Measurements from ENCODE around the gene AHDC1. TPM values are rescaled to one million over a fixed set of nuclear protein-coding genes. Genes with fewer than 3 reads are reported as not detected.
"Not testable (repeated sequence)": the region's sequence is repeated elsewhere in the genome, so short reads cannot be mapped to it uniquely, and the experiment has no call there.

AHDC1 gene
- polyA plus RNA-seq, 3 donors from 2014 or later, result 1.2 to 6.3 TPM; not detected in 1

GRCh38 chr1:27503033-27503432 is 100.9 kb downstream of the AHDC1 start:
- Mint-ChIP-seq H3K27ac (no peak overlapping the region), H3K4me3 (no peak overlapping the region), H3K36me3 (no peaks in the 10 kb centered on the region), H3K9me3 (peaks cover 0 to 2% (median 0%) of the 10 kb centered on the region in 6 donors), H3K4me1 (peaks cover 5 to 6% of the 10 kb centered on the region in 2 donors), H3K27me3 (ENCODE audit: low read depth in 3 of 3) (peaks cover 2 to 4% (median 3%) of the 10 kb centered on the region in 3 donors)
- DNase-seq, result no peak

DNA sequence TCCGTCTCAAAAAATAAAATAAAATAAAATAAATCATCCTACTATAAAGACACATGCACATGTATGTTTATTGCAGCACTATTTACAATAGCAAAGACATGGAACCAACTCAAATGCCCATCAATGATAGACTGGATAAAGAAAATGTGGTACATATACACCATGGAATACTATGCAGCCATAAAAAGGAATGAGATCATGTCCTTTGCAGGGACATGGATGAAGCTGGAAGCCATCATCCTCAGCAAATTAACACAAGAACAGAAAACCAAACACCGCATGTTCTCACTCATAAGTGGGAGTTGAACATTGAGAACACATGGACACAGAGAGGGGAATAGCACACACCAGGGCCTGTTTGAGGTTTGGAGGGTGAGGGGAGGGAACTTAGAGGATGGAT is 102.8 kb downstream of the AHDC1 start:
- not testable (repeated sequence) for H3K36me3 Mint-ChIP-seq; H3K4me3 Mint-ChIP-seq; H3K27me3 Mint-ChIP-seq (ENCODE audit: low read depth in 3 of 3); DNase-seq; H3K4me1 Mint-ChIP-seq; H3K9me3 Mint-ChIP-seq
- peak overlapping the region in 1 of 6 donors; percentile 55 for H3K27ac Mint-ChIP-seq

- Mint-ChIP-seq H3K4me3 (peak overlapping the region in 2 of 5 donors; percentile 3 to 30), H3K36me3 (no peaks in the 10 kb centered on the region), H3K9me3 (peaks cover 0 to 2% (median 0%) of the 10 kb centered on the region in 6 donors), H3K27me3 (ENCODE audit: low read depth in 3 of 3) (peaks cover 3 to 4% (median 4%) of the 10 kb centered on the region in 3 donors), H3K27ac (peak overlapping the region in 1 of 6 donors; percentile 64), H3K4me1 (peaks cover 5 to 6% of the 10 kb centered on the region in 2 donors)
- DNase-seq, result no peak
Measured at GRCh38 chr1:27499142-27499541, 104.8 kb downstream of the AHDC1 start.

DNA sequence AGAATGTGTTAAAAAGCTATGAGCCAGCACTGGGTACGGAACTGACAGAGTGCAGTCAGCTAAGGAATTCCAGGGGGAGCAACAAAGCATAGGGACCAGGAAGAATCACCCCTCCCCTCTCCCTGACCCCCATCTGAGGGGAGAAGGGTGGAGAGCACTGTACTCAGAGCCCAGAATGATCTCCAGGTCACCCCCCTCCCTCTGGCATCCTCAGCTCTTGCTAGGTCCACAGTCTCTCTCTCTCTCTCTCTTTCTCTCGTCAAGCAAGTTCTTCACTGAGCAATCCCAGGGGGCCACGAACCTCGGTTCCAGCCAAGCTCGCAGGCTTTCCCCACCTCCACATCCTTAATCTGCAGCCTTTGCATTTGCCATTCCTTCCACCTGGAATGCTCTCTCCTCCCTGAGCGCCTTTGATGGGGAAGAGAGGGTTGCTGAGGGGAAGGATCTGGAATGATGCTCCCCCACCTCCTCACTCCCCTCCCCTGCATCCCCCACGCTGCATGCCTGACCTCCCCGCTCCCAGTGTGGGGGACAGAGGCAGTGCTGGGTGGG is 107.3 kb downstream of the AHDC1 start:
- Mint-ChIP-seq H3K4me1 (peaks cover 5 to 6% of the 10 kb centered on the region in 2 donors), H3K27me3 (ENCODE audit: low read depth in 3 of 3) (peaks cover 2 to 4% (median 3%) of the 10 kb centered on the region in 3 donors), H3K36me3 (no peaks in the 10 kb centered on the region), H3K4me3 (no peak overlapping the region), H3K9me3 (peaks cover 0 to 2% (median 0%) of the 10 kb centered on the region in 6 donors), H3K27ac (peak overlapping the region in 1 of 6 donors; percentile 42)
- no peak for DNase-seq

DNA sequence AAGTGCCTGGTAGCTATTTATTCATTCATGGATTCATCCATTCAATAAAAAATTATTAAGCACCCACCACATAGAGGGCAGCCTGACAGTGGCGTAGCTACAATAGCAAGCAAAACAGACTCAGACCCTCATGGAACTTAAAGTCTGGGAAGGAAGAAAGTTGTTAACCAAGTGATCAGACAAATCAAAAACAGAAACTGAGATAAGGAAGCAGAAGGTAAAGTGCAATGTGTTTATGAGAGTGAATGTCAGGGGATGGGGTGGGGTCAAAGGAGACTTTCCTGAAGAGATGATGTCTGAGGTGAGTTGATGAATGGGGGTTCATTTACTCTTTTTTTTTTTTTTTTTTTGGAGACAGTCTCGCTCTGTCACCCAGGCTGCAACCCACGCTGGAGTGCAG is 111.1 kb downstream of the AHDC1 start:
- peak overlapping the region in 1 of 5 donors; percentile 4 for H3K4me3 Mint-ChIP-seq
- peaks cover 25 to 26% of the 10 kb centered on the region in 2 donors for H3K4me1 Mint-ChIP-seq
- no peak for DNase-seq
- peaks cover 9 to 15% (median 12%) of the 10 kb centered on the region in 3 donors for H3K27me3 Mint-ChIP-seq (ENCODE audit: low read depth in 3 of 3)
- H3K27ac Mint-ChIP-seq, result peak overlapping the region in 2 of 6 donors; percentile 28 to 46
- no peaks in the 10 kb centered on the region for H3K9me3 Mint-ChIP-seq
- H3K36me3 Mint-ChIP-seq, result no peaks in the 10 kb centered on the region

- Mint-ChIP-seq H3K9me3 (no peaks in the 10 kb centered on the region), H3K4me3 (peak overlapping the region; percentile 6 to 53 (median 42)), H3K27me3 (ENCODE audit: low read depth in 3 of 3) (peaks cover 9 to 15% (median 12%) of the 10 kb centered on the region in 3 donors), H3K27ac (peak overlapping the region in 3 of 6 donors; percentile 17 to 49 (median 28)), H3K4me1 (peaks cover 26 to 28% of the 10 kb centered on the region in 2 donors), H3K36me3 (no peaks in the 10 kb centered on the region)
- DNase-seq, result no peak
Measured at GRCh38 chr1:27491748-27492700, 111.9 kb downstream of the AHDC1 start.

- Mint-ChIP-seq H3K27me3 (ENCODE audit: low read depth in 3 of 3) (peaks cover 9 to 13% (median 12%) of the 10 kb centered on the region in 3 donors), H3K9me3 (no peaks in the 10 kb centered on the region), H3K36me3 (no peaks in the 10 kb centered on the region), H3K27ac (peak within 1 kb of the TSS; percentile 98 to 100 (median 99)), H3K4me1 (peaks cover 32 to 37% of the 10 kb centered on the region in 2 donors), H3K4me3 (peak within 1 kb of the TSS; percentile 93 to 98 (median 97))
- peak; percentile 96 to 97 (median 97) for DNase-seq
Measured at GRCh38 chr1:27489973-27490741, 113.8 kb downstream of the AHDC1 start, which contains the start of gene WASF2. TSS of gene WASF2 (minus strand) at chr1:27490167. CDS start at chr1:27428890, 61,277 bp downstream.

DNA sequence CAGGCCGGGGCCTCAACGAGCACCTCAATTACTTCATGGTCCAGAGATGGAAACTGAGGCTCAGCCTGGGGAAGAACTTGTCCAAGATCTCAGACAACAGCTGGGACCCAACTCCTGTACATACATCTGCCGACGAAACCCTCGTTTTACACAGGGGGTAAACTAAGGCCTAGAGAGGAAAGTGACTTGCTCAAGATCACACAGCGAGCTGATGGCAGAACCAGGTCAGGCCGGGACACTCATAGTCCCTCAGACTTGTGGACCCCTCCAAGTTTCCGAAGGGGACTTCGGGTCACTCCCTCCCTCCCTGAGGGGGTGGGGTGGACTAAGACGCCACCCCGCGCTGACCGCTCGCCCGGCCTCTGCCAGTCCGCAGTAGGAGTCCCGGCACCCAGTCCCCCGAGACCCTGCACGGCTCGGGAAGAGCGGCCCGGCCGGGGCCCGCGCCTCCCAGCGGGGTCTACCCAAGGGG is 114.4 kb downstream of the AHDC1 start:
- H3K9me3 Mint-ChIP-seq, result no peaks in the 10 kb centered on the region
- DNase-seq, result peak; percentile 43 to 57 (median 57)
- H3K27me3 Mint-ChIP-seq (ENCODE audit: low read depth in 3 of 3), result peaks cover 9 to 15% (median 12%) of the 10 kb centered on the region in 3 donors
- H3K4me1 Mint-ChIP-seq, result peaks cover 34 to 37% of the 10 kb centered on the region in 2 donors
- H3K36me3 Mint-ChIP-seq, result no peaks in the 10 kb centered on the region
- H3K27ac Mint-ChIP-seq, result peak overlapping the region; percentile 88 to 100 (median 94)
- H3K4me3 Mint-ChIP-seq, result peak overlapping the region; percentile 93 to 98 (median 97)

- Mint-ChIP-seq H3K27me3 (ENCODE audit: low read depth in 3 of 3) (peaks cover 9 to 15% (median 12%) of the 10 kb centered on the region in 3 donors), H3K36me3 (no peaks in the 10 kb centered on the region), H3K27ac (peak overlapping the region; percentile 88 to 100 (median 94)), H3K4me3 (peak overlapping the region; percentile 93 to 98 (median 97)), H3K9me3 (no peaks in the 10 kb centered on the region), H3K4me1 (peaks cover 41 to 48% of the 10 kb centered on the region in 2 donors)
- peak in 1 of 3 donors; percentile 13 for DNase-seq
Measured at GRCh38 chr1:27487966-27488884, 115.7 kb downstream of the AHDC1 start.

- H3K36me3 Mint-ChIP-seq, result no peaks in the 10 kb centered on the region
- no peak overlapping the region for H3K4me3 Mint-ChIP-seq
Measured at GRCh38 chr1:27485363-27485762, 118.6 kb downstream of the AHDC1 start.

More at GRCh38 chr1:27485363-27485762, 118.6 kb downstream of the AHDC1 start:
- peaks cover 53 to 66% of the 10 kb centered on the region in 2 donors for H3K4me1 Mint-ChIP-seq
- H3K27ac Mint-ChIP-seq, result peak overlapping the region in 2 of 6 donors; percentile 29 to 56
- H3K9me3 Mint-ChIP-seq, result no peaks in the 10 kb centered on the region
- no peak for DNase-seq
- H3K27me3 Mint-ChIP-seq (ENCODE audit: low read depth in 3 of 3), result peaks cover 9 to 15% (median 12%) of the 10 kb centered on the region in 3 donors

All from immature natural killer cell (primary cell).